ENCODE results near the gene NR1I2.

GRCh38 chr3:119778811-119779210 is 3.1 kb upstream of the NR1I2 start:
- TF ChIP-seq CTCF (IDR thresholded peaks at IDR 0.05; ENCODE audit: poor library complexity, severe bottlenecking) (no peak), EP300 (conservative IDR thresholded peaks at IDR 0.05; ENCODE audit: poor library complexity, severe bottlenecking) (no peak), SMC3 (conservative IDR thresholded peaks at IDR 0.05; ENCODE audit: poor library complexity) (no peak), EZH2 (IDR thresholded peaks at IDR 0.05; ENCODE audit: borderline replicate concordance, insufficient read depth, low read length, poor library complexity, severe bottlenecking) (no peak), RAD21 (conservative IDR thresholded peaks at IDR 0.05) (no peak), MXI1 (conservative IDR thresholded peaks at IDR 0.05; ENCODE audit: poor library complexity, severe bottlenecking) (no peak), TAF1 (IDR thresholded peaks at IDR 0.05; ENCODE audit: low read depth) (no peak), POLR2AphosphoS5 (IDR thresholded peaks at IDR 0.05) (no peak), REST (IDR thresholded peaks at IDR 0.05; ENCODE audit: borderline replicate concordance) (no peak)
